Right lung (tissue), 5 donors: ENCODE measurements around the gene PVALB. TPM values are rescaled to one million over a fixed set of nuclear protein-coding genes. Genes with fewer than 3 reads are reported as not detected.
"Not testable (repeated sequence)": the region's sequence is repeated elsewhere in the genome, so short reads cannot be mapped to it uniquely, and the experiment has no call there.

Experiments
- DNase-seq, 2 donors: peaks; one replicate each; pipeline ENCODE4 v3.0.0-alpha.2; 2013
- polyA plus RNA-seq, 5 donors: library from polyadenylated mRNA; unstranded; fragments of 120-200 nt; gene quantifications; one replicate each; pipeline versions ENCODE4 v1.2.1 to v1.2.3, GENCODE V29; 2013; ENCODE audit warnings: inconsistent platforms in 1 of 5, low replicate concordance in 1 of 5; ENCODE audit not compliant: insufficient read length in 5 of 5, insufficient read depth in 1 of 5

Gene PVALB
- polyA plus RNA-seq, 5 donors: 0.55 to 1.0 TPM; not detected in 3

DNA sequence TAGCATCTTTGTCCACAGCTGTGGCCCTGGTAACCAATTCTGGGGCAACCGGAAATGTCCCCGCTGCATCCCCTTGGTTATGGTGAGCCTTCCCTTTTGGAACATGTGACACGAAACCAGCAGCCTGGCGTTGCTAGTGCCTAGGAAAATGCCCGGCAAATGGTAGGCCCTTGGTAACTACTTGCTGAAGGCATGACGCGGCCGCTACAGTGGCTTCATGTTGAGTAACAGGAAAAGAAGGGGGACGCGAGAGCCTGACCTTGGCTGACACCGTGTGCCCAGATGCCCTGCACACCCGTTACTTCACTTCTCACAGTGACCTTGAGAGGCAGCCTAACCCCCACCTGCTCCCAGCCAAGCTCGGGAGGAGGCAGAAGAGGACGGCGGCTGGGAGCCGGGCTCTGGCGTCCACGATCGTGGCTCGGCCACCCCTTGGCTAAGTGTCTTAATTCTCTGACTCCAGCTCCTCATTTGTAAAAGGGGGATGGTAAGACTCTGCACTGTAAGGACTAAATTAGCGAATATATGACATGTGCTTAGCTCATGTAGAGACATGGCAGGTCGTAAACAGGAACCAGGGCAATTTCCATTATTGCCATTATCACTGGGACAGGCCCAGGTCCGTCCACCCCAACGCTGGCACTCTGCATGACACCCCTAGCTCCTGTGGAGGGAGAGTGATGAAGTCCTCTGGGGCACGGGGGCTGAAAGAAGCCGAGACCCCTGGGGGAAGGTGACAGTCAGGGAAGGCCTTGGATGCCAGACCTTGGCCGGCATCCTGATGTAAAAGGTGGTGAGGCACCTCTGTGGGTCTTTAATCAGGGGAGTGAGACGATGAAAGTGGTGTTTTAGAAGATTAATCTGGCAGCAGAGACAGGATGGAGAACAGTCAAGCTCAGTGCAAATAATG lies 59.8 kb downstream of the PVALB start:
- no peak for DNase-seq

DNA sequence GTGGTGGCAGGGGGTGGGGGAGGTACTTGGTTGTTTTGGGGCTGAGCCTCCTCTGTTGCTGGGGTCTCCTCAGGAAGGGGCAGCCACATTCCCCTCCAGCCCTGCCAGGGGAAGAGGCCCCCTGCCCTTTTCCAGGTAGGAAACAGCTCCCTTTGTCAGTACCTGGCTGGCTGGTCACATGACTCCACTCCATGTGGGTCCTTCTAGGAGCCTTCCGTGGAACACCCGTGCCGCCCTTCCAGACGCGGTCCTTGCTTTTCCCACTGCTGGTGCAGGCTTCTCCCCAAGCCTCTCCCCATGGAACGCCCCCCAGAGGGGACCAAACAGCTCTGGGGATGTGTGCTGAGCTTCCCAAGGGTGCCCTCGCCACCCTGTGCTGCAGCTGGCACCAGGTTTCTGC lies 60.8 kb downstream of the PVALB start:
- no peak for DNase-seq

DNA sequence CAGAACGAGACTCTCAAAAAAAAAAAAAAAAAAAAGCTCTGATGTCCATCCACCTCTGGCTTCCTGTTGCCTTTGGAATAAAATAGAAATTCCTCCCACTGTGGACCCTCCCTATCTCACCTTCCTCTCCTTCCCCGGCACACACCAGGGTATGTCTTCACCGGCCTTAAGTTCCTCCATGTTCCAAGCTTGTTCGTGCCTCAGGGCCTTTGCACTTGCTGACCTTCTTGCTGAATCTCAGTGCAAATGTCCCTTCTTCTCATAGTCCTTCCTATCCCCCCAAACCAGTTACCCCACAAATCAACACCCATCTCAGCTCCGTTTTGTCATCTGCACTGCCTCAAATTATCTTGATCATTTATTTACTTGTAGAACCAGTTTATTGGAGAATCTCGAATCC lies 61.5 kb downstream of the PVALB start:
- DNase-seq: no peak

DNA sequence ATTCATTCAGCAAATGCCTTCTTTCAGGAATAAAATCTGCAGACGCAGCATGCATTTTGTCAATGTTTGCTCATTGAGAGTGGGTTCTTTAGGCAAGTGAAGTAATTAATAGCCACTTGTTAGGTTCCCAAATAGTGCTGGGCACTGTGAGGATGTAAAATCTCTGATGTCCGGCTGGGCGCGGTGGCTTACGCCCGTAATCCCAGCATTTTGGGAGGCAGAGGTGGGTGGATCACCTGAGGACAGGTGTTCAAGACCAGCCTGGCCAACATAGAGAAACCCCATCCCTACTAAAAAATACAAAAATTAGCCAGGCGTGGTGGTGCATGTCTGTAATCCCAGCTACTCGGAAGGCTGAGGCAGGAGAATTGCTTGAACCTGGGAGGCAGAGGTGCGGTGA lies 62.0 kb downstream of the PVALB start:
- not testable (repeated sequence) for DNase-seq

DNA sequence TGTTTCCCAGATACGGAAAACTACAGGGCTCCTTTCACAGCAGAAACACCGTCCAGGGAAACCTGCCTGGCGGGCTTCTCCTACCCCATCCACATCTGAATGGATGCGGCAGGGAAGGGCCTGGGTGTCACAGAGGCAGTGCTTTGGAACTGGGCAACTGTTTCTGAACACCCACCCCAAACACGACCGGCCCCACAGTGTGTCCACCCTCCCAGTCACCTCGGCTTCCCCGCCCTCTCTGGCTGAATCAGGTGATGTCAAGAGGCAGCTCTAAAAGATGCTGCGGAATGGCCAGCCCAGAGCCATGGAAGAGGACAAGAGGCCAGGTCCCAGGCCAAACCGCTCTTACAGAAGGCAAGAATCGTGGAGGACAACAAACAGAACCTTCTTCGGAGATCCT lies 62.9 kb downstream of the PVALB start:
- no peak for DNase-seq

DNA sequence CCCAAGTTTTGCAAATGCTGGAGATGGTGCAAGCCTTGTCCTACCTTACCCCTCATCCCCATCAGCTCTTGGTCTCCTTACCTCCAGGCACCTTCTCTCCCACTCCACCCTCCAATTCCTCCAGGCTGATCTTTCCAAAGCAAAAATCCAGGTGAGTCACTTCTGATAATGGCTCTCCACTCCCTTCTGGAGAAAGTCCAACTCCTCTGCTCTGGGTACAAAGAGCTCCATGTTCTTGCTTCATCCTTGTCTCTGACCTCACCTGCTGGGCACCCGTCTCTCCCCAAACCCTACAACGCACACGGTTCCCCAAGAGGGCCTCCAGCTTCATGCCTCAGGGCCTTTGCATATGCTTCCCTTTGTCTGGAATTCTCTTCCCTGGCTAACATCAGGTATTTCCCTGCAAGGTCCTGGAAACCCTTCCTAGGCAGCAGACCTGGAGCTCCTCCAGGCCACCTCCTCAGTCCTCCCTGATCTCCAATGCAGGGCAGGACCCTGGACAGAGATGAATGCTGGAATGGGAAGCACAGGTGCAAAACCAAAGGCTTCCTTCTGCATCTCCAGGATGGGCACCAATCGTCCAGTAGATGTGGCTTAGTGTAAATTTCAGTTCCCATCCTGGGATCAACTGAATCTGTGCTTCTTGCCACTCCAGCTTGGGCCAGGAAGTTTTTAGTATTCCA lies 63.6 kb downstream of the PVALB start:
- no peak for DNase-seq

Other genes with a start within 250 kb of the PVALB start
- not detected for gene CACNG2, start 113.3 kb downstream of the PVALB start, polyA plus RNA-seq
- gene IFT27, start 40.9 kb downstream of the PVALB start, polyA plus RNA-seq: 10 to 100 TPM; 42.4 to 52.2 (median 50.1) TPM
- 1 to 10 TPM; 2.7 to 5.0 (median 3.6) TPM for gene NCF4, start 44.0 kb upstream of the PVALB start, polyA plus RNA-seq
- gene CSF2RB, start 96.6 kb upstream of the PVALB start, polyA plus RNA-seq: 1 to 10 TPM; 2.7 to 4.1 (median 3.6) TPM
- gene TST, start 202.4 kb upstream of the PVALB start, polyA plus RNA-seq: 10 to 100 TPM; 13.8 to 31.4 (median 17.4) TPM
- gene MPST, start 202.7 kb upstream of the PVALB start, polyA plus RNA-seq: 10 to 100 TPM; 33.7 to 82.8 (median 47.3) TPM
- 10 to 100 TPM; 24.5 to 38.0 (median 27.3) TPM for gene KCTD17, start 234.7 kb upstream of the PVALB start, polyA plus RNA-seq